RWPE2 (cell line): ENCODE results near the gene TNFRSF13B.

ENCODE experiments used
- ATAC-seq: fragments of 200-7000 bp; cut with Tn5 transposase; 3 replicates; pipeline ENCODE4 v1.9.1; 2021; ENCODE audit warnings: low read depth
- DNase-seq: peaks from one replicate; pipeline ENCODE4 v3.0.0-alpha.2; 2020; ENCODE audit warnings: low spot score
- H3K27ac ChIP-seq: fragments of 450-650 bp; 2 replicates; pipeline ENCODE4 v1.5.1; 2017; ENCODE audit warnings: mild to moderate bottlenecking; ENCODE audit not compliant: poor library complexity, severe bottlenecking
- H3K27me3 ChIP-seq: fragments of 250-450 bp; sonication (Bioruptor Pico); 2 replicates; pipeline ENCODE4 v1.5.1; 2021; ENCODE audit warnings: mild to moderate bottlenecking, moderate library complexity; ENCODE audit not compliant: insufficient read depth, poor library complexity, severe bottlenecking
- H3K36me3 ChIP-seq: fragments of 250-450 bp; sonication (Bioruptor Pico); 2 replicates; pipeline ENCODE4 v1.5.1; 2020; ENCODE audit warnings: low read depth, mild to moderate bottlenecking, moderate library complexity
- H3K4me1 ChIP-seq: fragments of 250-450 bp; sonication (Bioruptor Pico); 2 replicates; pipeline ENCODE4 v1.5.1; 2021; ENCODE audit warnings: mild to moderate bottlenecking, moderate library complexity; ENCODE audit not compliant: insufficient read depth, poor library complexity, severe bottlenecking
- H3K4me3 ChIP-seq: fragments of 250-450 bp; sonication (Bioruptor Pico); 2 replicates; pipeline ENCODE4 v1.5.1; 2021; ENCODE audit warnings: mild to moderate bottlenecking, moderate library complexity; ENCODE audit not compliant: severe bottlenecking
- H3K9me3 ChIP-seq: fragments of 250-450 bp; sonication (Bioruptor Pico); 2 replicates; pipeline ENCODE4 v1.5.1; 2021; ENCODE audit warnings: mild to moderate bottlenecking, moderate library complexity; ENCODE audit not compliant: severe bottlenecking
- TF ChIP-seq, protein P1 (sequence below): fragments of 450-650 bp; IDR thresholded peaks from one replicate; pipeline ENCODE4 v1.5.1; 2017; ENCODE audit warnings: mild to moderate bottlenecking, moderate library complexity; ENCODE audit not compliant: poor library complexity, severe bottlenecking

Gene TNFRSF13B

DNA sequence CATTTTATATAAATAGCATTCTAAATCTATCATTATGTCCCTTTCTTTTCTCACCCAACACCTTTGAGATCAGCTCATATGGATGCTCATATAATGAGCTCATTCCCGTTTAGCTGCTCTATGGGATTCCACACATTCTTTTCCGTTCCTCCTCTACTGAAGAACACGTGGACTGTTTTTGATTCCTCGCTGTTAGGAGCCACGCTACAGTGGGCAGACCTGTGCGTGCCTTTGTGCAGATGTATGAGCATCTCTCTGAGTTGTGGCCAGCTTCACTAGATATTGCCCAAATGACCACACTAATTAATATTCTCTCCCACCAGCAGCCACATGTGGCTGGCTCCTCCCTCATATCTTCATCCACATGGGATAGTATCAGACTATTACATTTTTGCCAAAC, 6.0 kb upstream of the TNFRSF13B start:
- ATAC-seq = no peak
- no peaks in the 10 kb centered on the region for H3K36me3 ChIP-seq
- no peak overlapping the region for H3K27ac ChIP-seq
- H3K4me1 ChIP-seq = no peaks in the 10 kb centered on the region
- H3K9me3 ChIP-seq = no peaks in the 10 kb centered on the region
- no peak overlapping the region for H3K4me3 ChIP-seq
- TF ChIP-seq, protein P1, sequence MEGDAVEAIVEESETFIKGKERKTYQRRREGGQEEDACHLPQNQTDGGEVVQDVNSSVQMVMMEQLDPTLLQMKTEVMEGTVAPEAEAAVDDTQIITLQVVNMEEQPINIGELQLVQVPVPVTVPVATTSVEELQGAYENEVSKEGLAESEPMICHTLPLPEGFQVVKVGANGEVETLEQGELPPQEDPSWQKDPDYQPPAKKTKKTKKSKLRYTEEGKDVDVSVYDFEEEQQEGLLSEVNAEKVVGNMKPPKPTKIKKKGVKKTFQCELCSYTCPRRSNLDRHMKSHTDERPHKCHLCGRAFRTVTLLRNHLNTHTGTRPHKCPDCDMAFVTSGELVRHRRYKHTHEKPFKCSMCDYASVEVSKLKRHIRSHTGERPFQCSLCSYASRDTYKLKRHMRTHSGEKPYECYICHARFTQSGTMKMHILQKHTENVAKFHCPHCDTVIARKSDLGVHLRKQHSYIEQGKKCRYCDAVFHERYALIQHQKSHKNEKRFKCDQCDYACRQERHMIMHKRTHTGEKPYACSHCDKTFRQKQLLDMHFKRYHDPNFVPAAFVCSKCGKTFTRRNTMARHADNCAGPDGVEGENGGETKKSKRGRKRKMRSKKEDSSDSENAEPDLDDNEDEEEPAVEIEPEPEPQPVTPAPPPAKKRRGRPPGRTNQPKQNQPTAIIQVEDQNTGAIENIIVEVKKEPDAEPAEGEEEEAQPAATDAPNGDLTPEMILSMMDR = no peak
- H3K27me3 ChIP-seq = no peaks in the 10 kb centered on the region
- no peak for DNase-seq

GRCh38 chr17:16976725-16977550, 5.0 kb upstream of the TNFRSF13B start:
- Histone ChIP-seq H3K4me3 (no peak overlapping the region), H3K36me3 (no peaks in the 10 kb centered on the region), H3K4me1 (no peaks in the 10 kb centered on the region), H3K27ac (no peak overlapping the region), H3K27me3 (no peaks in the 10 kb centered on the region), H3K9me3 (no peaks in the 10 kb centered on the region)
- DNase-seq = no peak
- ATAC-seq = no peak
- TF ChIP-seq, protein P1 = no peak

DNA sequence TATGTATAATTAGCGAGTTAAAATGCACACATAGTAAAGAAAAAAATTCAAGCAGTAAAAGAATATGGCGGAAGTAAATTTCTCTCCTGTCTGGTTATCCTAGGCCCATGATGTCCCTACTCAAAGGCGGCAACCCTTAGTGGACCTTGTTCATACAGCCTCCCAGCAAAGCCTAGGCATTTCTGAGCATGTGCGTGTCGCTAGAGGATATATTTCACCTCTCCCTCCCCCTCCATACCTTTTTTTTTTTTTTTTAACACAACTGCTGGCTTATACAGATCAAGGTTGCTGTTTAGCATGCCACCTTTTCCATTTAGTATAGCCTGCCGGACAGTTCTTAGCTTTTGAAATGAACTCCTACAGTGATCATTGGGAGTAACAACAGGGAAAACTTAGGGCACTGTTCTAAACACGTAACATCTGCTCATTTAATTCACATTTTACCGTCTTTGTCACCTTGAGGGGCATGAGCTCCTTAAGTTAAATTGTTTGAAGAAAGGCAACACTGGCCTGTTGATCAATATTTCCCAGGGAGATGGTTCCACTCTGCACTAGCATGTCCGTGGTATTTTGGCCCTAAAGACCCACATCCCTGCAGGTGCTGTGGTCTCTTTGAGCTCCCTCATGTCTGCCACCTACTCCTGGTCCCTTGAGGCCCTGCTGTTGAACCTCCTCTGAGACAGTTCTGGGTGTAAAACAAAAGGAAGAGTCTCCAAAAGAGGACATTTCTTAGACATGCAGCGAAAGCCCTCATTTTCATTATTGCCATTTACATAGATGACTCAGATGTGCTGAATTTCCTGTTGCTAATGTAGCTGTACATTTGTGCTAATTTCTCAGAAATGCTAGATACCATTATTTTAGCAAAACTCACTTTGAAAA, 4.1 kb upstream of the TNFRSF13B start:
- Histone ChIP-seq H3K27ac (no peak overlapping the region), H3K36me3 (no peaks in the 10 kb centered on the region), H3K4me1 (no peaks in the 10 kb centered on the region), H3K4me3 (no peak overlapping the region), H3K27me3 (no peaks in the 10 kb centered on the region), H3K9me3 (no peaks in the 10 kb centered on the region)
- TF ChIP-seq, protein P1 = no peak
- no peak for ATAC-seq
- no peak for DNase-seq

- TF ChIP-seq, protein P1 = no peak
- DNase-seq = no peak
- no peaks in the 10 kb centered on the region for H3K4me1 ChIP-seq
- H3K9me3 ChIP-seq = no peaks in the 10 kb centered on the region
- no peaks in the 10 kb centered on the region for H3K27me3 ChIP-seq
- ATAC-seq = no peak
- no peak overlapping the region for H3K27ac ChIP-seq
- no peak overlapping the region for H3K4me3 ChIP-seq
- H3K36me3 ChIP-seq = no peaks in the 10 kb centered on the region
Measured at GRCh38 chr17:16975277-16975651, 3.3 kb upstream of the TNFRSF13B start.
